Ramos (cell line): ENCODE data around the gene CNNM3.

ENCODE experiments used
- in situ Hi-C: fragments of 300-500 bp; cut with MboI; formaldehyde crosslinking; loops from one replicate; pipeline ENCODE4 v1.14.3; 2022; ENCODE audit warnings: low sequenced_read_pairs; ENCODE audit not compliant: unreplicated experiment

The CNNM3 gene

DNA sequence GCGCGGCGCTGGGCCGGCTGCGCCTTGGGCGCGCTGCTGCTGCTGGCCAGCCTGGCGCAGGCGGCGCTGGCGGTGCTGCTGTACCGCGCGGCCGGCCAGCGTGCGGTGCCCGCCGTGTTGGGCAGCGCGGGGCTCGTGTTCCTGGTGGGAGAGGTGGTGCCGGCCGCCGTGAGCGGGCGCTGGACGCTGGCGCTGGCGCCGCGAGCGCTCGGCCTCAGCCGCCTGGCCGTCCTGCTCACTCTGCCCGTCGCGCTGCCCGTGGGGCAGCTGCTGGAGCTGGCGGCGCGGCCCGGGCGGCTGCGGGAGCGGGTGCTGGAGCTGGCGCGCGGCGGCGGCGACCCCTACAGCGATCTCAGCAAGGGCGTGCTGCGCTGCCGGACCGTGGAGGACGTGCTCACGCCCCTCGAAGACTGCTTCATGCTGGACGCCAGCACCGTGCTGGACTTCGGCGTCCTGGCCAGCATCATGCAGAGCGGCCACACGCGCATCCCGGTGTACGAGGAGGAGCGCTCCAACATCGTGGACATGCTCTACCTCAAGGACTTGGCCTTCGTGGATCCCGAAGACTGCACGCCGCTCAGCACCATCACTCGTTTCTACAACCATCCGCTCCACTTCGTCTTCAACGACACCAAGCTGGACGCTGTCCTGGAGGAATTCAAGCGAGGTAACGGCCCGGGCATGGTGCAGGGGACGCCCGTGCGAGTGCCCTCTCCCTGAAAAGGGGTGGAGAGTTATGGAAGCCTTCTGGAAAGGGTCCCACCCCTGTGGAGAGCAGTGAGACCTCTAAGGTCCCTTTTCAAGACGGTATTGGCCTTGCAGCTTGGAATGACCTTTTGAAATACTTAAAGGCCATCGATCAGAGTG, 1.0 kb downstream of the CNNM3 start:
- in situ Hi-C loops = no loop called here

DNA sequence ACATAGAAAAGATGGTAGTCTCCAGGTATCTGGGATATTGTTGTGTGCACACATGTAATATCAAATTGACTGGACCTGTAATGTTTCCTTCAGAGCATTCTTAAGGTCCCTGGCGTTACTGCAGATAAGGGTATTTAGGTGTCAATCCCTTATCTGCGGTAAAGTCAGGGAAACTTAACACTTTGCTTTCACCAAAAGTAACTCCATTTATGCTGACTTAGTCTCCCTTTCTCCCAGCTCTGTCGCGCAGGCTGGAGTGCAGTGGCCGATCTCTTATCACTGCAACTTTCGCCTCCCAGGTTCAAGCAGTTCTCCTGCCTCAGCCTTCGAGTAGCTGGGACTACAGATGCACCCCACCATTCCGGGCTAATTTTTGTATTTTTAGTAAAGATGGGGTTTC, 1.8 kb downstream of the CNNM3 start:
- in situ Hi-C loops = no loop called here

DNA sequence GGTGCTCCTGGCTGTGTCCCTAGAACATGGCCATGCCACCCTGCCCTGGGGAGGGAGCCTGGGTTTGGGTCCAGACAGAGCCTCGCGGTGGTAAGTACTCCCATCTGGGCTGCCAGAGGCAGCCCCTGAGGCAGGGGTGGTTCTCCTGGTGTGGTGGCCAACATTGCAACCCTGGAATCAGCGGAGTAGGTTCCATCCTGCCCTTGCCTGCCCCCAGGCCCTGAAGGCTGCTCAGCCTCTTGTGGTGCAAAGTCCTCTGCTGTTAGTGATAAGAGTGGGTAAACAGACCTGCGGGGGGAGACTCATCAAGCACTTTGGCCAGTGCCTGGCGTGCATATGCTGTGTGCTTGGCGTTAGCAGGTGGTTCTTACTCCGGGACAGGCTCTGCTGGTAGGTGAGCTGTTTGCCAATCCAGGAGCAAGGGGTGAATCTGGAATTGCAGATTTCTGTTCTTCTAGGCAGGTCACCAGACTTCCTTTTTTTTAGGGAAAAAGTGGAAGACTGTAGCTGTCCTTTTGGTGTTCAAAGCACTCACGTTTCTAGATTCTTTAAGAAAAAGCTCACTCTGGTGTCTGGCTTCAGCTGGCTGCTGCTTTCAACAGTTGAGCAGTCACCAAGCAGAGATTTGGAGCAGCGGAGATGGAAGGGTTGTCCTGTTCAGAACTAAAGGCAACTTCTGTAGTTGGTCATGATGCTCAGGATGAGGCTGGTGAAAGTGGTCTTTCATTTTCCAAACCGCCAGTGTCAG, 3.2 kb downstream of the CNNM3 start:
- in situ Hi-C loops = no loop called here

DNA sequence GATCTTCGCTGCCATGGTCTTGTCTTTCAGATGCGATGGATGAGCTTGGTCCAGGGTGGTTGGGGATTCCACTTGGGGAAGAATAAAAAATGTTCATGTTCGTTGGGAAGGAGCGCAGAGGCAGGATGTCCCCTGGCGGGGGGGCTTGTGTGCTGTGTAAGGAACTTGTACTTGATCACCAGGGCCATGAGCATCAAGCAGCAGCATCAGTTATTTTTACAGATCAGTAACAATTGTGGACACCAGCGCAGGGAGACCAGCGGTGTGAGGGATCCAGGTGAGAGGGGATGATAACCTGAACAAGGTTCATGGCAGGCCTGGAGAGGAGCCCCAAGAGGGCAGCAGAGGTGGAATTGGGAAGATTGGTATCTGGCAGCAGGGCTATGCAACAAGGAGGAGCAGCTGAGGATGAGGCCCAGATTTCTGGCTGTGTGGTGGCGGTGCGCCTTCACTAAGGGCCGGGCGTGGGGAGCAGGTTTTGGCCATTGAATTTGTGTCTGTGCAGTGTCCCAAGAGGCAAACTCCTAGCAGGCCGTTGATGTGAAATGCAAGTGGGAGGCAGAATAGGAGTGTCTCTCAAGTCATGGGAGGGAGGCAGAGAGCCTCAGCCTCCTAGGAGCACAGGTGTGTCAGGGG, 3.9 kb downstream of the CNNM3 start:
- in situ Hi-C loops = no loop called here

DNA sequence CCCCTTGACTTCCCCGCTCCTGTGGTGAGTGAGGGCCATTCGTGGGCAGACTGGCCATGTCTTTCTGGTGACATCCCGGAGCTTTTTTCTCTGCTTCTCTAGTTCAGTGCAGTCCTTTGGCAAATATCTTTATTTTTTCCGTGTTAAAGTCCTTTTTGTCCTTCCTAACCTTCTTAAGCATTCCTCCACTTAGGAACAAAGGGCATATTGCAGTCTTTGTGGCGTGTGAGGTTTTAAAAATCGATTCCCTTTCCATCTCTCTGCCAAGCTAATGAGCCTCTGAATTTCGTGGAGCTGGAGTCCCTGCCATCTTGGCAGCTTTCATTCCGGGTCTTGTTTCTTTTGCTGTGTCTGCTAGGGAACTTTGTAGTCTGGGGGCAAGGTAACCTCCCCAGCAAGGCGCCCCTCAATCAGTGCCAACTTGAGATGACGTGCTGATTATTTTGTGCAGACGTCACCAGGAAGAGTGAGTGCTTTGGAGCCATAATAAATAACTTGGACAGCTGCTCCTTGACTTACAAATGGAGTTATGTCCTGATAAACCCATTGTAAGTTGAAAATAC, 5.1 kb downstream of the CNNM3 start:
- in situ Hi-C loops = no loop called here

DNA sequence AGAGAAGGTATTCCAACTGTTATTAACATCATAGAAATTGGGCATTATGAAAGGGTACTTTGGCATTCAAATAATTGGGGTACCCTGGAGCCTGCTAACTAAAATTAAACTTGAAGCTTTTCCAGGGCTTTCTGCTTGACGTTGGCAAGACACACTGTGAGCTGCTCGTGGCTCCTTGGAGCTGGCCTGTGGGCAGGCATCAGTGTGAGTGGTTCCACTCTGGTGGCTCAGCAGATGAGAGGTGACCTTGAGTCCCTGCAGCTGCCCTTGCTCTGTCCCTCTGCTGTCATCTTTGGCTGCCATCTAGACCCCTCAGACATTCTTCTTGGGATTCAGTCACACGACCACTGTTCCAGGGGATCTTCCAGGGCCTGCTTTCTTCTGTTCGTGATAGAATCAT, 6.7 kb downstream of the CNNM3 start:
- in situ Hi-C loops = no loop called here

DNA sequence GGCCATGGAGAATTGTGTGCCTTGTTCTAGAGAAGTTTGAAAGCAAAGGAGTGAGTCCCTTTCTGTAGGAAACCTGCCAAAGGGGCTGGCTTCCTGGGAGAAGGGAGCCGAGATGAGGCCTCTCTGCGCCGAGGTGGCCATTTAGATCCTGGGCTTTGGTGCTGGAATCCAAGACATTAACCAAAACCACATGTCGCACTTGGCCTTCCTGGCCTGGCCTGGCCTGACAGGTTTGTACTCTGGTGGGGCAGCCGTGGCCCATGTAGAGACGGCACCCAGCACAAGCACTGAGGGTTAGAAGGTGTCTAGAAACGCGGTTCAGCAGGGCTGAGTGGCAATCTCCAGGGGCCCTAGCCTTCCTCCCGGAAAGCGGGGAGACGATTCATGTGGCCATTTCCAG, 7.1 kb downstream of the CNNM3 start:
- in situ Hi-C loops = no loop called here

DNA sequence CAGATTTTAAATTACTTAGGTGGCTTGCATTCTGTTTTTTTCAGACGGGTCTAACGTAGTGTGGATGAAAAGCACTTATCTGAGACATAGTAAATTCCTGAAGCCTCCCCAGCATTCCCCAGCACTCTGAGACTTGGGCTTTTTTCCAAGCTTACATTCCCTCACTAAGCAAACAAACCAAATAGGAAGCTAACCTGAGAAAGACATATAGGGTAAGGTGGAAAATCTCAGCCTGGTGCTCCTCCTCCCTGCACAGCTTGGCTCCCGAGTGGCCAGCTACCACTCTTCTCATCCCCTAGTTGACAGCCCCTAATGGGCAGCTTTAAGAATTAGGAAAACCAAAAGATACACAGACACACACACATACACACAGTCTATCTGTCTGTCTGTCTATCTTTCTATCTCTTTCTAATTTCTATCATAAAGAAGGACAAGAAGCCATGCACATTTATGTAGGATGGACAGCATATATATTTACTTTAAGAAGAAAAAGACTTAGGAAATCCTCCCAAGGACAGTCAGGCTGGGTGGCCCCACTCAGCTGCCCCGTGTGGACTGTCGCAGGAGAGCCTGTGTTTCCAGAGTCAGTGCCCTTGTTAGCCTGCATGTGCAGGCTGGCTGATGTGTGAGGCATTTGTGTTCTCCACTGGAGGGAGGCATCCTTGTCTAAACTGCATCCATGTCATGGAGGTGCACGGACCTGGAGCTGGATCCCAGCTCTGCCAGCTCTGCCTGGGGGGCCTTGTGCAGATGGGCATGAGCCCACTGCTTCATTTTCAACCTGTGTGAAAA, 8.2 kb downstream of the CNNM3 start:
- in situ Hi-C loops = no loop called here

DNA sequence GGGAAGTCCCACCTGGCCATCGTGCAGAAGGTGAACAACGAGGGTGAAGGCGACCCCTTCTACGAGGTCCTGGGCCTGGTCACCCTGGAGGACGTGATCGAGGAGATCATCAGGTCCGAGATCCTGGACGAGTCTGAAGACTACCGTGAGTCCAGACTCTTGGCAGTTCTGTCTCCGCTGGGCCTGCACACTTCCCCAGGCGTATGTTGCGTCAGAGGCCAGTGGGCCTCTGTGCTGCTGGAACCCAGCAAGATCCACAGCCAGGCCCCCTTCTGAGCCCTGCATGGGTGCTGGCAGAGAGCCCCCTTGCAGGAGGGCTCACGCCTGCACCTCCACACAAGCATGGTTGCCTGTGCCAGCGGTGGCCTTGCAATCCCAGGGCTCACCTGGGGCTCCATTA, 9.0 kb downstream of the CNNM3 start:
- in situ Hi-C loops = no loop called here

DNA sequence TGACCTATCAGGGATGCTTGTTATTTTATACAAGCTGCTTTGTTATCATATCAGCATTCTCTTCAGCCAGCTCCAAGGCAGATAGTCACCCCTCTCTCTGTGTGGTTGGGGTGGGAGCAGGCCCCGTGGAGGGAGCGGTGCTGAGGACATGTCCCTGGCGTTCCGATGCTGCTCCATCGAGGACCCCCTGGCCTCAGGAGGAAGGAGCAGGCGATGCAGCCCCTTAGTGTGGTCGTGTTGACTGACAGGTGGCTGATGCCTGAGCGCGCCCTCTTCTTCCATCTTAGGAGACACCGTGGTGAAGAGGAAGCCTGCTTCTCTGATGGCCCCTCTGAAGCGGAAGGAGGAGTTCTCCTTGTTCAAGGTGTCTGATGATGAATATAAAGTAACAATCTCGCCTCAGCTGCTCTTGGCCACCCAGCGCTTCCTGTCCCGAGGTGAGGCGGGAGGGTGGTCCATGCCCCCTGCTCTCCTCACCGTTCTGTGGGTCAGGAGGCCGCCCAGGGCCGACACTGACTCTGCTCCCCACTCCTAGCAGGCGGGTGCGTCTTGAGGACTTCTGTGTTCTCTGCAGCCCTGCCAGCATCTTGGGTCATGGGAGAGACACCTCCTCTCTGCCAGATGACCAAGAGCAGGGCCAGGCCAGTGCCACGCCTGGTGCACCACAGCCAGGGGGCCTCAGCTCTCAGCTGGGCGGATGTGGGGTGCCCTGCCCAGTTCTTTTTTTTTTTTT, 10.6 kb downstream of the CNNM3 start:
- in situ Hi-C loops = no loop called here

DNA sequence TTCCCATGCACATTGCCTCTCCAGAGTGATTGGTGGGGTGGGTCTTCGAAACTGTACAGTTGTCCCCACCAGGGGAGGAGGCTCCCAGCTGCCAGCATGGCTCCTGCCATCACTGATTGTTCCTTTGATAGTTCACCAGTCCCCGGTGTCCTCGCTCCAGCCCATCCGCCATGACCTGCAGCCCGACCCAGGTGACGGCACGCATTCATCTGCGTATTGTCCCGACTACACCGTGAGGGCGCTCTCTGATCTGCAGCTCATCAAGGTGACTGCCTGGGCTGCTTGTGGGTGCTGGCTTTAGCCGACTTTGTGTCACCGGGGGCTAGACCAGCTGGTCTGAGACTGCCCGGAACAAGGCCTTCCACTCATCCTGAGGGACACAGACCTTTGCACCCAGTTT, 12.4 kb downstream of the CNNM3 start:
- in situ Hi-C loops = no loop called here

DNA sequence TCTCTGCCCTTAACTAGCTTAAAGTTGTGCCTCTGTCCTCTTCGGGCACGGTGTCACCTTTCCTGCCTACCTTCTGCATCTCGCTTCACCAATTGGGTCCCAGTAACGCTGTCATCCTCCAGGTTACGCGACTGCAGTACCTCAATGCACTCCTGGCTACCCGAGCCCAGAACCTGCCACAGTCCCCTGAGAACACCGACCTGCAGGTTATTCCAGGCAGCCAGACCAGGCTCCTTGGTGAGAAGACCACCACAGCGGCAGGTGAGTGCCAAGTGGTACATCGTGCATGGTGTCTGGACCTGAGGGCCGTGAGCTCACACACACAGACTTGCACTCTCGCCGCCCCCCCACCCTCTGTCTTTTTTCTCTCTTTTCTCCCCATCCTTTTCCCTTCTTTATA, 12.8 kb downstream of the CNNM3 start:
- in situ Hi-C loops = no loop called here

DNA sequence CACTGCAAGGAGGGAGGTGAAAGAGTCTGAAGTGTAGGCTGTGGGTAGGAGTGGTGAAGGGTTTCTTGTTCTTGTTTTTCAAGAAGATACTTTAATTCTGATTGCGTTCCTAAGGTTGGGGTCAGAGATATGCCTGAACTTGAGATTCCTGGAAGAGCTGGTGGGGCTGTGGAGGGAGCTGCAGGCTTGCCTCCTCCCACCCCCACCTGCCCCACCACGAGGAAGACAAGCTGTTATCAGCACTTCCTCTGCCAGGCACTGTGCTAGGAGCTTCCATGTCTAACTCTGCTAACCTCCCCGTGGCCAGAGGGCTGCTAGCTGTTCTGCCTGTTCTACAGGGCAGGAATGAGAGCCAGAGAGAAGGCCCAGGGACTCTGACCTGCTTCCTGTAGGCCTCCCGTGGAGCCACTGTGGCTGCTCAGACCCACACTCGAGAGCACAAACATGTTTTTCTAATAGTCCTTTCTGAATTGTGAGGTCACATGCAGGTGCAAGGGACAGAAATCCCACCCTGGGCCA, 14.0 kb downstream of the CNNM3 start:
- in situ Hi-C loops = no loop called here

DNA sequence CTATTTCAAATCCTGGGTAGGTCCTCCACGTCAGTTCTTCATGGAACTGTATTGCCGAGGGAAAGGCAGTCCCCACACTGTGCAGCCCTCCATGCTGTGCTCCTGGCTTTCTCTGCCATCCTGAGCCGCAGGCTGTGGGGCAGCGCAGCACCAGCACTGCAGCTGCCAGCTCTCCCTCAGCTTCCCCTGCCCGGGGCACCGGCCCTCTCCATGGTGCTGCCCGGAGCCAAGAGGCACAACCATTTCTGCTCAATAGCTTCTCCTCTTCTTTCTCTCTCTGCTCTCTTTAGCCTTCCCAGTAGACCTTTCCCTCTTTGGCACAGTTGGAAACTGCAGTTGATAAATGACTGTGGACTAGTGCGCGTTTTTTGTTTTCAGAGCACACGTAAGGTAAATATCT, 15.6 kb downstream of the CNNM3 start:
- in situ Hi-C loops = no loop called here

DNA sequence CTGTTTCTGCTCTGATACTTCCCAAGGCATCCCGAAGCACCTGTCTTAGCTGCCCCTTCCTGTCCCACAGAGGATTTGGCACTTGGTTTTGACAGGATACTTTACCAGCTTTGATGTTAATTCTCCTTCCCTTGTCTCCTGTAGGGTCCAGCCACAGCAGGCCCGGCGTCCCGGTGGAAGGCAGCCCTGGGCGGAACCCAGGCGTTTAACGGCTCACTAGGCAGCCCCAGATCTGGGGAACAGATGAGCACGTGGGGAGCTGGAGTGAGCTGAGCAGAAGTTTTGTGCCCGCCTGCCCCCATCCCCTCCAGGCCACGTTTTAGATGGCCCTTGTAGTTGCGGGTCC, 16.3 kb downstream of the CNNM3 start:
- in situ Hi-C loops = no loop called here

DNA sequence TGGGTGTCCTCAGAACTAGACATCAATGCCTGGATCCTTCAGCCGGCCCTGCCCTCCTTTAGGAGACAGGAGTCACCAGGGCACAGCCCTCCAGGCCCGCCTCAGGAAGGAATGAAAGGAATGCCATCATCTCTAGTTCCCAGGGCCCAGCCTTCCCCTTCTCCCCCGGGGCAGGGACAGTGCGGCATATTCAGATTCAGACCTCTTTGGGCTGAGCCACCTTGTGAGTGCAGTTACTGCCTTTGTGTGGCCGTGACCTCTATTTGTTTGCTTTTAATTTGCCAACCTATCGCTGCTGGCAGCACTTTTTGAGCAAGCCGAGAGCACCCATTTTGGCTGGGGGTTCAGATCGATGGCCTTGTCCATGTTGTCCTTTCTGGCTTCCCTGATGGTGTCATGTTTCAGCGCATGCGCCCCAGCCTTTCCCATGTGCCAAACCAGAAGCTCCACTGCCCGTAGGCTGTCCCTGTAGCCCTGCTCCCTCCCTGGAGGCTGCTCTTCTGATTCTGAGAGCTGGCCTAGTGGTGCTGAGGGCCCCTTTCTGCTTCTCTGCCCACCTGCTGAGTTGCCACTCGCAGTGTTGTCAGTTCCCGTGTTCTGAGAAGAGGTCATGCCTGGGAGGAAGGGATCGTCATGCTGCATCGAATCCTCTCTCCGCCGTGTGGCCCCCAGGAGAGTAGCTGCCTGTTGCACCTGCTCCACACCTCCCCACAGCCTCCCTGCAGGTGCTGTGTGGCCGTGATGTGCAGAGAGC, 16.9 kb downstream of the CNNM3 start:
- in situ Hi-C loops = no loop called here

DNA sequence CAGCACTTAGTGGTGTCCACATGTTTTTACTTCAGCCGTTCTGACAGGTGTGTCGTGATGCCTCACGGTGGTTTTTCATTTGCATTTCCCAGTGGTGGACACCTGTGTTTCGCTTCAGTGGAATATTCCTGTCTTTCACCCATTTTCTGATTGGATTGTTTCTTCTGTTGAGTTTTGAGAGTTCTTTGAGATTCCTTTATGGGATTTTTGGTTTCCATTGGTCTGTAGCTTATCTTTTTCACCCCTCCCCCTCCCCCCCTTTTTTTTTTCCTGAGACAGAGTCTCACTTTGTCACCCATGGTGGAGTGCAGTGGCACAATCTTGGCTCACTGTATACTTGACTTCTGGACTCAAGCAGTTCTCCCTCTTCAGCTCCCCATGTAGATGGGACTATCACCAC, 19.8 kb downstream of the CNNM3 start:
- in situ Hi-C loops = no loop called here

DNA sequence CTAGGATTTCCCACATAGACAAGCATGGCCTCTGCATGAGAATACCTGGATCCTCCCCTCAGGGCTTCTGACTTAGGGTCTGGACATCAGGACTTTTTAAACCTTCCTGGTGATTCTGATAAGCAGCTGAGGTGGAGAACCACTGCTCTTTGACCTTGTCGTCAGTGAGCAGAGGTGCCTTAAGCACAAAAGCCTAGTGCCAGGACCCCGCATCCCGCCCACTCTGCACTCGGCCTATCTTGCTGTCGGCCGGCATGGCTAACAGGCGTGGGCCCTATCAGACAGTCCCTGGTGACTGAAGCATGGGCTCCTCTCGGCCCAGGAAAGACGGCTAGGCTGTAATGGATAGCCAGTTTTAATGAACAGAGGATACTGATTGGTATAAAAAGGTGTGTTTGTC, 21.5 kb downstream of the CNNM3 start:
- in situ Hi-C loops = no loop called here
